Kidney (tissue), 22 donors: ENCODE data around the gene MED29. TPM values are rescaled to one million over a fixed set of nuclear protein-coding genes. Genes with fewer than 3 reads are reported as not detected.

Experiments
- DNase-seq, 5 donors: peaks; one replicate each; pipeline ENCODE4 v3.0.0-alpha.2; 2013 to 2020
- FAIRE-seq: peaks from 2 replicates; lab custom pipeline; 2012; peaks lifted over from hg19 to GRCh38; lab: Jason Lieb, UNC
- H3K27ac ChIP-seq, 2 donors: one replicate each; pipeline ENCODE4 v1.7.0; 2013; ENCODE audit warnings: low read depth in 2 of 2, low read length in 2 of 2, inconsistent platforms in 1 of 2
- H3K27me3 ChIP-seq: one replicate; pipeline ENCODE4 v1.7.1; 2013; ENCODE audit warnings: low read length, inconsistent platforms; ENCODE audit not compliant: control insufficient read depth, insufficient read depth
- H3K36me3 ChIP-seq, 3 donors: one replicate each; pipeline versions ENCODE4 v1.7.0 to v1.7.1; 2013; ENCODE audit warnings: low read length in 3 of 3, control low read depth in 1 of 3, inconsistent platforms in 1 of 3; ENCODE audit not compliant: insufficient read depth in 3 of 3, control insufficient read depth in 2 of 3
- H3K4me1 ChIP-seq, 3 donors: one replicate each; pipeline versions ENCODE4 v1.7.0 to v1.7.1; 2013; ENCODE audit warnings: low read length in 3 of 3, inconsistent platforms in 1 of 3, low read depth in 1 of 3; ENCODE audit not compliant: control insufficient read depth in 2 of 3, insufficient read depth in 2 of 3
- H3K4me3 ChIP-seq, 3 donors: one replicate each; pipeline versions ENCODE4 v1.7.0 to v1.8.1; 2013; ENCODE audit warnings: low read length in 3 of 3, control low read depth in 1 of 3, inconsistent platforms in 1 of 3
- H3K9ac ChIP-seq, 3 donors: one replicate each; pipeline versions ENCODE4 v1.7.0 to v1.7.1; 2013; ENCODE audit warnings: low read length in 3 of 3, control low read depth in 1 of 3, inconsistent platforms in 1 of 3
- H3K9me3 ChIP-seq, 3 donors: one replicate each; pipeline versions ENCODE4 v1.7.0 to v1.7.1; 2013; ENCODE audit warnings: low read length in 3 of 3, control low read depth in 1 of 3, inconsistent platforms in 1 of 3; ENCODE audit not compliant: control insufficient read depth in 2 of 3, insufficient read depth in 1 of 3
- CTCF ChIP-seq: IDR thresholded peaks from 3 replicates; pipeline ENCODE4 v1.5.1; 2012; ENCODE audit warnings: mild to moderate bottlenecking, moderate library complexity, borderline replicate concordance; ENCODE audit not compliant: insufficient read depth; ENCODE audit errors: extremely low read depth
- intact Hi-C: fragments of 100-400 bp; cut with DNase I; formaldehyde crosslinking; loops from one replicate; pipeline ENCODE4 v1.11.1; 2022
- long read RNA-seq, 10 donors: library from polyadenylated mRNA in 1 of 10; unstranded in 1 of 10; transcript quantifications; one replicate each; pipeline ENCODE4 v2.0.0 and lab custom pipeline, GENCODE V29; 2021 to 2026
- polyA plus RNA-seq: library from polyadenylated mRNA; stranded (reverse); fragments of 350-450 nt; fragmentation: Illumina TruSeq; extraction: RNeasy Lipid Tissue Mini Kit (QIAGEN cat#74804); gene quantifications from one replicate; pipeline ENCODE4 v1.2.3, GENCODE V29; 2014; ENCODE audit warnings: low read depth, low replicate concordance; ENCODE audit not compliant: insufficient read depth
- total RNA-seq: library from RNA; stranded (reverse); fragmentation: NEBNext Ultra II Directional; extraction: Animal tissue kit (Norgen Biotek cat#: 25700); gene quantifications from one replicate; pipeline ENCODE4 v1.2.1, GENCODE V29; 2021
- donor health status: control.
- donor health status: control.
- donor health status: control.
- donor health status: control.
- donor health status: control.
- donor health status: DM: yes; HTN: yes; CAD: no.
- donor health status: Normal renal cell carcinoma (clear cell type).

MED29 gene
- total RNA-seq (50.4 TPM), polyA plus RNA-seq (32.4 TPM)
- long read RNA-seq, donor 1, transcript MED29-201 (4 exons, 3,653 nt): major isoform, 16 of 16 reads
- long read RNA-seq, donor 1, partial matches to known transcripts: 0 of 16 reads
- long read RNA-seq, donor 1, other reads (novel, unspliced or antisense): 0 of 16 reads
- long read RNA-seq, donor 2, transcript MED29-201 (4 exons, 3,653 nt): major isoform, 26 of 26 reads
- long read RNA-seq, donor 2, partial matches to known transcripts: 0 of 26 reads
- long read RNA-seq, donor 2, other reads (novel, unspliced or antisense): 0 of 26 reads
- long read RNA-seq, donor 3, transcript MED29-201 (4 exons, 3,653 nt): major isoform, 27 of 28 reads
- long read RNA-seq, donor 3, partial matches to known transcripts: 0 of 28 reads
- long read RNA-seq, donor 3, other reads (novel, unspliced or antisense): 0 of 28 reads
- long read RNA-seq, donor 4, transcript MED29-201 (4 exons, 3,653 nt): major isoform, 24 of 24 reads
- long read RNA-seq, donor 4, partial matches to known transcripts: 0 of 24 reads
- long read RNA-seq, donor 4, other reads (novel, unspliced or antisense): 0 of 24 reads
- long read RNA-seq, donor 5: 0 reads
- long read RNA-seq, donor 6, transcript MED29-201 (4 exons, 3,653 nt): major isoform, 25 of 25 reads
- long read RNA-seq, donor 6, partial matches to known transcripts: 0 of 25 reads
- long read RNA-seq, donor 6, other reads (novel, unspliced or antisense): 0 of 25 reads
- long read RNA-seq, donor 7, transcript MED29-201 (4 exons, 3,653 nt): major isoform, 11 of 18 reads
- long read RNA-seq, donor 7, partial matches to known transcripts: 0 of 18 reads
- long read RNA-seq, donor 7, other reads (novel, unspliced or antisense): 7 of 18 reads
- long read RNA-seq, donor 8, transcript MED29-201 (4 exons, 3,653 nt): major isoform, 20 of 20 reads
- long read RNA-seq, donor 8, partial matches to known transcripts: 0 of 20 reads
- long read RNA-seq, donor 8, other reads (novel, unspliced or antisense): 0 of 20 reads
- long read RNA-seq, donor 9, transcript MED29-201 (4 exons, 3,653 nt): major isoform, 13 of 13 reads
- long read RNA-seq, donor 9, partial matches to known transcripts: 0 of 13 reads
- long read RNA-seq, donor 9, other reads (novel, unspliced or antisense): 0 of 13 reads
- long read RNA-seq, donor 10, transcript MED29-201 (4 exons, 3,653 nt): major isoform, 17 of 17 reads
- long read RNA-seq, donor 10, partial matches to known transcripts: 0 of 17 reads
- long read RNA-seq, donor 10, other reads (novel, unspliced or antisense): 0 of 17 reads

GRCh38 chr19:39390751-39391437 lies at the start of gene MED29, which contains the start of gene PAF1:
Gene MED29 (plus strand): TSS chr19:39391378. CDS start chr19:39391423, 45 bp downstream.
Gene PAF1 (minus strand): TSS chr19:39391106. CDS start chr19:39390864, 242 bp downstream.
- H3K9me3 ChIP-seq: no peaks in the 10 kb centered on the region
- no peaks in the 10 kb centered on the region for H3K27me3 ChIP-seq
- peaks cover 10 to 38% (median 33%) of the 10 kb centered on the region in 3 donors for H3K36me3 ChIP-seq
- DNase-seq: peak; percentile 99 to 100 (median 99)
- H3K9ac ChIP-seq: peak within 1 kb of the TSS; percentile 87 to 95 (median 94)
- no peak for TF ChIP-seq CTCF
- peaks cover 0 to 14% (median 8%) of the 10 kb centered on the region in 3 donors for H3K4me1 ChIP-seq
- intact Hi-C loops: no loop called here
- H3K27ac ChIP-seq: peak within 1 kb of the TSS; percentile 92 to 99
- FAIRE-seq: peak; percentile 99
- H3K4me3 ChIP-seq: peak within 1 kb of the TSS; percentile 94 to 97 (median 95)

GRCh38 chr19:39341719-39342604 lies 49.2 kb upstream of the MED29 start, which contains the start of gene SAMD4B:
Gene SAMD4B (plus strand): TSS chr19:39342421. CDS start chr19:39356894, 14,473 bp downstream.
- Histone ChIP-seq H3K27ac (peak within 1 kb of the TSS; percentile 72 to 80), H3K4me1 (peaks cover 4 to 10% (median 4%) of the 10 kb centered on the region in 3 donors), H3K9ac (peak within 1 kb of the TSS; percentile 87 to 95 (median 94)), H3K9me3 (no peaks in the 10 kb centered on the region), H3K27me3 (no peaks in the 10 kb centered on the region), H3K36me3 (no peaks in the 10 kb centered on the region), H3K4me3 (peak within 1 kb of the TSS; percentile 86 to 99 (median 93))
- DNase-seq (peak; percentile 99 to 100 (median 99)), FAIRE-seq (no peak)
- intact Hi-C loops: no loop called here
- TF ChIP-seq CTCF: peak; percentile 81
